ENCODE results near the gene SUSD2. TPM values are rescaled to one million over a fixed set of nuclear protein-coding genes. Genes with fewer than 3 reads are reported as not detected.

SUSD2 gene
- total and polyA plus RNA-seq, 2 experiments from 2014 or later: 9.7 to 10.8 TPM

DNA sequence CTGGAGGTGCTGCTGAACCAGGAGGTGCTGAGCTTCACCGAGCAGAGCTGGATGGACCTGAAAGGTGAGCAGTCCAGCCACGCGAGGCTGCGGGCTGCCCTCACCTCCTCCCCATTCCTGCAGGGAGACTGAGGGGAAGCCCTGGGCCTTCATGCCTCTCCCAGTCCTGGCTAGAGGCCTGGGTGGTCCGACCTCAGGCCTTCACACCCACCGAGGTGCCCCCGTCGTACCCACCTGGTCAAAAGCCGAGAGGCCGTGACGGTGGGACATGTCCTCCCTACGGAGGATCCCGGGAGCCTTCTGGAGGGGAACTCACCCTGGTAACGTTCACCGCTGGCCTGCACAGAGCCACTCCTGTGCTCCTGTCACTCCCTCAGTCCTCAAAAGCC lies 5.1 kb downstream of the SUSD2 start:
- 85% methylated on average over 13 of the region's 15 CpGs for WGBS (ENCODE audit: low lambda C conversion rate, missing lambda C conversion rate)
- DNase-seq (ENCODE audit: low spot score): no peak
- no peak overlapping the region for H3K4me3 ChIP-seq
- no peaks in the 10 kb centered on the region for H3K9me3 ChIP-seq (ENCODE audit: low read depth)
- no peaks in the 10 kb centered on the region for H3K9me2 ChIP-seq (replicated peaks; ENCODE audit: insufficient read depth)
- no peak overlapping the region for H3K4me2 ChIP-seq
- H3K79me2 ChIP-seq: no peaks in the 10 kb centered on the region
- H3K36me3 ChIP-seq (replicated peaks; ENCODE audit: insufficient read depth, low read depth): no peaks in the 10 kb centered on the region
- no peak overlapping the region for H3K27ac ChIP-seq
- no peaks in the 10 kb centered on the region for H3K27me3 ChIP-seq
- H3K4me1 ChIP-seq (ENCODE audit: insufficient read depth): peaks cover 3% of the 10 kb centered on the region
- H4K20me1 ChIP-seq (ENCODE audit: insufficient read depth, poor library complexity, severe bottlenecking): no peaks in the 10 kb centered on the region
- no peak overlapping the region for H2AFZ ChIP-seq
- TF ChIP-seq EZH2 (IDR thresholded peaks at IDR 0.05; ENCODE audit: borderline replicate concordance): no peak
- TF ChIP-seq EZH2phosphoT487 (IDR thresholded peaks at IDR 0.05; ENCODE audit: low read depth, severe bottlenecking, unreplicated experiment): no peak
- TF ChIP-seq CTCF (IDR thresholded peaks at IDR 0.05; ENCODE audit: poor library complexity): no peak

GRCh38 chr22:24186892-24187670 lies 5.8 kb downstream of the SUSD2 start:
- Histone ChIP-seq H2AFZ (no peak overlapping the region), H4K20me1 (ENCODE audit: insufficient read depth, poor library complexity, severe bottlenecking) (no peaks in the 10 kb centered on the region), H3K27me3 (no peaks in the 10 kb centered on the region), H3K27ac (no peak overlapping the region), H3K9me3 (ENCODE audit: low read depth) (no peaks in the 10 kb centered on the region), H3K4me2 (no peak overlapping the region), H3K9me2 (replicated peaks; ENCODE audit: insufficient read depth) (no peaks in the 10 kb centered on the region), H3K79me2 (no peaks in the 10 kb centered on the region), H3K4me1 (ENCODE audit: insufficient read depth) (no peaks in the 10 kb centered on the region), H3K4me3 (no peak overlapping the region), H3K36me3 (replicated peaks; ENCODE audit: insufficient read depth, low read depth) (no peaks in the 10 kb centered on the region)
- WGBS (ENCODE audit: low lambda C conversion rate, missing lambda C conversion rate): 93% methylated on average over 34 of the region's 34 CpGs
- DNase-seq (ENCODE audit: low spot score): no peak
- TF ChIP-seq EZH2 (IDR thresholded peaks at IDR 0.05; ENCODE audit: borderline replicate concordance) (no peak), CTCF (IDR thresholded peaks at IDR 0.05; ENCODE audit: poor library complexity) (no peak), EZH2phosphoT487 (IDR thresholded peaks at IDR 0.05; ENCODE audit: low read depth, severe bottlenecking, unreplicated experiment) (no peak)

DNA sequence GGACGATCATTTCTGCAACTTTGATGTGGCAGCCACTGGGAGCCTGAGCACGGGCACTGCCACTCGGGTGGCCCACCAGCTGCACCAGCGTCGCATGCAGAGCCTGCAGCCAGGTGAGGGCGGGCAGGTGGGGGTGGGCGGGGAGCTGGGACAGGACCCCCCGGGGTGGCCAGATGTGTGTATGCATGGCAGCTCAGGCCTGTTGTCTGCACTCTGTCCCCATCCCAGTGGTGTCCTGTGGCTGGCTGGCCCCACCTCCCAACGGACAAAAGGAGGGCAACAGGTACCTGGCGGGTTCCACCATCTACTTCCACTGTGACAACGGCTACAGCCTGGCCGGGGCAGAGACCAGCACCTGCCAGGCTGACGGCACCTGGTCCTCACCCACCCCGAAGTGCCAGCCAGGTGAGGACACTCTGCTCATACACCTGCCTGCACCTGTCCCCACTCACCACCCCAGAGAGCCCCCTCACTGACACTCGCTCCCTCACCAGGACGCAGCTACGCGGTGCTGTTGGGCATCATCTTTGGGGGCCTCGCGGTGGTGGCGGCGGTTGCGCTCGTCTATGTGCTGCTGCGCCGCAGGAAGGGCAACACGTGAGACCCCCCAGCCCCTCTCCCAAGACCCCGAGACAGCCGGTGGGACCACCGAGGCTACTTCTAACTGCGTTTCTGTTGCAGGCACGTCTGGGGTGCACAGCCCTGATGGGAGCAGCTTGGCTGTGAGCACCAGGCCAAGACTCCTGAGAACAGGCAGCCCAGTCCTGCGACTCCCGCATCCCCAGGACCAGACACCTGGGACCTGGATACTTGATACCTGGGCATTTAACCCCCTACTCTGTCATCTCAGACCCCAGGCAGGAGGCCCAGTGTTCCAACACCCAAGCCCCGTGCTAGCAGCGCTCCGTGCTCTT lies 6.7 kb downstream of the SUSD2 start:
- H4K20me1 ChIP-seq (ENCODE audit: insufficient read depth, poor library complexity, severe bottlenecking): no peaks in the 10 kb centered on the region
- no peak overlapping the region for H3K4me3 ChIP-seq
- no peaks in the 10 kb centered on the region for H3K9me2 ChIP-seq (replicated peaks; ENCODE audit: insufficient read depth)
- H2AFZ ChIP-seq: no peak overlapping the region
- H3K79me2 ChIP-seq: no peaks in the 10 kb centered on the region
- no peak overlapping the region for H3K4me2 ChIP-seq
- 92% methylated on average over 36 of the region's 37 CpGs for WGBS (ENCODE audit: low lambda C conversion rate, missing lambda C conversion rate)
- H3K27me3 ChIP-seq: no peaks in the 10 kb centered on the region
- H3K36me3 ChIP-seq (replicated peaks; ENCODE audit: insufficient read depth, low read depth): no peaks in the 10 kb centered on the region
- no peaks in the 10 kb centered on the region for H3K4me1 ChIP-seq (ENCODE audit: insufficient read depth)
- TF ChIP-seq EZH2phosphoT487 (IDR thresholded peaks at IDR 0.05; ENCODE audit: low read depth, severe bottlenecking, unreplicated experiment) (no peak), EZH2 (IDR thresholded peaks at IDR 0.05; ENCODE audit: borderline replicate concordance) (no peak), CTCF (IDR thresholded peaks at IDR 0.05; ENCODE audit: poor library complexity) (no peak)
- no peaks in the 10 kb centered on the region for H3K9me3 ChIP-seq (ENCODE audit: low read depth)
- DNase-seq (ENCODE audit: low spot score): no peak
- H3K27ac ChIP-seq: no peak overlapping the region
